ENCODE data around the gene ACADVL. TPM values are rescaled to one million over a fixed set of nuclear protein-coding genes. Genes with fewer than 3 reads are reported as not detected.

The ACADVL gene
- total and polyA plus RNA-seq, 8 donors: 348 to 3,058 (median 733) TPM

GRCh38 chr17:7237266-7237760, 17.6 kb downstream of the ACADVL start:
- H3K27me3 ChIP-seq: no peaks in the 10 kb centered on the region
- no peaks in the 10 kb centered on the region for H3K9me3 ChIP-seq
- peak overlapping the region; percentile 97 to 100 (median 98) for H3K4me3 ChIP-seq
- peak overlapping the region; percentile 88 to 99 (median 96) for H3K27ac ChIP-seq
- H3K36me3 ChIP-seq: peaks cover 23 to 34% (median 31%) of the 10 kb centered on the region in 4 donors
- intact Hi-C loops (cut with DNase I; ENCODE audit: low total_unique reads): no loop called here
- DNase-seq: no peak
- H3K4me1 ChIP-seq: peaks cover 47 to 69% (median 64%) of the 10 kb centered on the region in 4 donors
- no peak for TF ChIP-seq POLR2A (IDR thresholded peaks at IDR 0.05)
- TF ChIP-seq POLR2AphosphoS5 (IDR thresholded peaks at IDR 0.05): no peak
- TF ChIP-seq CTCF (IDR thresholded peaks at IDR 0.05): no peak
- no peak for TF ChIP-seq EP300 (IDR thresholded peaks at IDR 0.05)
- WGBS, 5 donors: 19 to 27% (median 23%) methylated on average over 6 of the region's 6 CpGs

- H3K9me3 ChIP-seq: no peaks in the 10 kb centered on the region
- no peaks in the 10 kb centered on the region for H3K27me3 ChIP-seq
- H3K4me3 ChIP-seq: peak overlapping the region; percentile 97 to 100 (median 98)
- intact Hi-C loops (cut with DNase I; ENCODE audit: low total_unique reads): no loop called here
- peaks cover 23 to 34% (median 31%) of the 10 kb centered on the region in 4 donors for H3K36me3 ChIP-seq
- TF ChIP-seq POLR2AphosphoS5 (IDR thresholded peaks at IDR 0.05) (peak in 1 of 3 donors; percentile 3), POLR2A (IDR thresholded peaks at IDR 0.05) (no peak)
- peak; percentile 85 to 93 for DNase-seq
- WGBS, 5 donors: 0 to 1% (median 1%) methylated on average over 11 to 70 of the region's 73 CpGs
- H3K27ac ChIP-seq: peak overlapping the region; percentile 88 to 99 (median 96)
- H3K4me1 ChIP-seq: peaks cover 41 to 63% (median 58%) of the 10 kb centered on the region in 4 donors
Observed at GRCh38 chr17:7237761-7238419, 18.2 kb downstream of the ACADVL start.

GRCh38 chr17:7238420-7239090, 18.8 kb downstream of the ACADVL start:
- H3K4me1 ChIP-seq: peaks cover 38 to 61% (median 56%) of the 10 kb centered on the region in 4 donors
- intact Hi-C loops (cut with DNase I; ENCODE audit: low total_unique reads): no loop called here
- peaks cover 23 to 35% (median 31%) of the 10 kb centered on the region in 4 donors for H3K36me3 ChIP-seq
- no peaks in the 10 kb centered on the region for H3K9me3 ChIP-seq
- peak in 1 of 2 donors; percentile 75 for DNase-seq
- H3K27me3 ChIP-seq: no peaks in the 10 kb centered on the region
- 0 to 2% (median 1%) methylated on average over 26 to 39 of the region's 39 CpGs for WGBS, 5 donors
- peak overlapping the region; percentile 97 to 100 (median 98) for H3K4me3 ChIP-seq
- TF ChIP-seq POLR2AphosphoS5 (IDR thresholded peaks at IDR 0.05): no peak
- no peak for TF ChIP-seq POLR2A (IDR thresholded peaks at IDR 0.05)
- no peak for TF ChIP-seq CTCF (IDR thresholded peaks at IDR 0.05)
- no peak for TF ChIP-seq EP300 (IDR thresholded peaks at IDR 0.05)
- peak overlapping the region; percentile 88 to 99 (median 96) for H3K27ac ChIP-seq

GRCh38 chr17:7239091-7240027, 19.6 kb downstream of the ACADVL start, which contains the start of gene PHF23:
PHF23 (minus strand) TSS chr17:7239457; CDS start chr17:7239279, 178 bp downstream.
- Histone ChIP-seq H3K4me1 (peaks cover 39 to 65% (median 57%) of the 10 kb centered on the region in 4 donors), H3K4me3 (peak within 1 kb of the TSS; percentile 97 to 100 (median 98)), H3K27ac (peak within 1 kb of the TSS; percentile 88 to 99 (median 97)), H3K9me3 (no peaks in the 10 kb centered on the region), H3K36me3 (peaks cover 24 to 43% (median 39%) of the 10 kb centered on the region in 4 donors), H3K27me3 (no peaks in the 10 kb centered on the region)
- DNase-seq: peak; percentile 99 to 100
- 0 to 1% (median 0%) methylated on average over 56 to 72 of the region's 72 CpGs for WGBS, 5 donors
- no peak for TF ChIP-seq EP300 (IDR thresholded peaks at IDR 0.05)
- TF ChIP-seq POLR2AphosphoS5 (IDR thresholded peaks at IDR 0.05): peak; percentile 61 to 96 (median 81)
- TF ChIP-seq POLR2A (IDR thresholded peaks at IDR 0.05): no peak
- TF ChIP-seq CTCF (IDR thresholded peaks at IDR 0.05): peak in 2 of 7 experiments; percentile 40 to 52
- intact Hi-C loops (cut with DNase I; ENCODE audit: low total_unique reads): no loop called here
